IMR-90 (cell line): ENCODE measurements around the gene IDH3A.

Experiments
- BHLHE40 ChIP-seq: fragments of 150-350 bp; IDR thresholded peaks from 2 replicates; pipeline ENCODE4 v1.6.1; 2016; ENCODE audit warnings: mild to moderate bottlenecking, low read depth, low read length
- CEBPB ChIP-seq: IDR thresholded peaks from 2 replicates; pipeline ENCODE4 v1.6.1; 2012; ENCODE audit warnings: low read depth, low read length, improper control_type of control experiment
- CHD1 ChIP-seq: IDR thresholded peaks from 2 replicates; pipeline ENCODE4 v1.6.1; 2012; ENCODE audit warnings: low read depth, low read length, improper control_type of control experiment
- CTCF ChIP-seq: conservative IDR thresholded peaks from 2 replicates; pipeline ENCODE4 v1.5.1; 2012; ENCODE audit warnings: mild to moderate bottlenecking, low read depth, low read length, improper control_type of control experiment
- MAFK ChIP-seq: IDR thresholded peaks from 2 replicates; pipeline ENCODE4 v1.6.1; 2012; ENCODE audit warnings: low read depth, low read length, improper control_type of control experiment
- NFE2L2 ChIP-seq: fragments of 150-350 bp; IDR thresholded peaks from 2 replicates; pipeline ENCODE4 v1.6.1; 2016; ENCODE audit warnings: low read depth, mild to moderate bottlenecking, low read length
- POLR2A ChIP-seq: IDR thresholded peaks from 2 replicates; pipeline ENCODE4 v1.6.1; 2012; ENCODE audit warnings: mild to moderate bottlenecking, low read depth, low read length
- RCOR1 ChIP-seq: IDR thresholded peaks from 2 replicates; pipeline ENCODE4 v1.6.1; 2012; ENCODE audit warnings: mild to moderate bottlenecking, low read length, improper control_type of control experiment; ENCODE audit not compliant: insufficient replicate concordance

DNA sequence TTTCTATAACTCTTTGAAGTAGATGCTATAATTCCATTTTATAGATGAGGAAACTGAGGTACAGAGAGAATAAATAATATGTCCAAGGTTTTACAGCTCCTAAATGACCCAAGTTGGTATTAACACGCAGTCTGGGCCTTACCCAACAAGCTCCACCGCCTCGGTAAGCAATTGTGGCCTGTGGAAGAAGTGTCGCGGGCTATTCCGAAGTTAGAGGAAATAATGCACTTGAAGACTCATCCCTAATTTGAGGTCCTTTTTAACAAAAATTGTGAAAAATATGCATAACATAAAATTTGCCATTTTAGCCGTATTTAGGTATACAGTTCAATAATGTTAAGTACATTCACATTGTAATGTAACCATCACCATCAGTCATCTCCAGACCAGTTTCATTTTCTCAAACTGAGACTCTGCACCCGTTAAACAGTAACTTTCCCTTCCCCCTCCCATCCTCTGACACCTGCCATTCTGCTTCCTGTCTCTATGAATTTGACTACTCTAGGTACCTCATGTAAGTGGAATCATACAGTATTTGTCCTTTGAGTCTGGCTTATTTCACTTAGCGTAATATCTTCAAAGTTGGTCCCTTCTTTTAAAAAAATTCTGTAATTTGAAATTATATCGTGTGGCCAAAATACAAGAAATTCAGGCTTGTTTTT, 18.2 kb downstream of the IDH3A start:
- TF ChIP-seq CTCF (no peak), NFE2L2 (no peak), CHD1 (no peak), BHLHE40 (no peak), RCOR1 (no peak), POLR2A (no peak), CEBPB (no peak), MAFK (no peak)
